ENCODE measurements around the gene LTA. TPM values are rescaled to one million over a fixed set of nuclear protein-coding genes. Genes with fewer than 3 reads are reported as not detected.

LTA gene
- total RNA-seq, 1 donor from 2014 or later = not detected

DNA sequence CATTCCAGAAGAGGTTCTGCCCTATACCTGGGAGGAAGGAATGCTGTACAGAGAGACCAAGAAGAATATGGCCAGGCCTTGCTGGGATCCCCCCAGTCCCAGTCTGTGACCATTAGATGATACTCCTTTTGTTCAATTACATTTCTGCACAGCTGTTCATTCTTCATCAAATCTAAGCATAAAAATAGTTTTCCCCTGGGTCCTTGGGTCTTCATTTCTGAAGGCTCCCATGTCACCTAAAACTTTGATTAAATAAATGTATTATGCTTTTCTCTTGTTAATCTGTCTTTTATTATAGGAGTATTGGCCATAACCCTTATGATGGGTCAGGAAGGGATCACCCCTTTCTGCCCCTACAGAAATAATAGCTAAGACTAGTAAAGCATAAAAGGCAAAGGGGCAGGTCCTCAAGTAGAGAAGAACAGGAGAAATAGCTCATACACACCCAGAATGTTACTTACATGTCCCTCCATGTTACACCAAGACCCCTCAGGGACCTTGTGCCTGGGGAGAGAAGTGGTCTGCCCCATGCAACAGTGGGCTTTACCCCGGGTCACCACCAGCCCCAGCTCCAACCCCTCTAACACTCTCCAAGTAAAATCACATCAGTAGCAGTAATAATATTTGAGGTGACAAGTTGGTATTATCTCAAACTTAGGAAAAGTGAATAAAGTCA is 2.1 kb upstream of the LTA start:
- intact Hi-C loops (cut with micrococcal nuclease) = no loop called here
- TF ChIP-seq, protein P1, sequence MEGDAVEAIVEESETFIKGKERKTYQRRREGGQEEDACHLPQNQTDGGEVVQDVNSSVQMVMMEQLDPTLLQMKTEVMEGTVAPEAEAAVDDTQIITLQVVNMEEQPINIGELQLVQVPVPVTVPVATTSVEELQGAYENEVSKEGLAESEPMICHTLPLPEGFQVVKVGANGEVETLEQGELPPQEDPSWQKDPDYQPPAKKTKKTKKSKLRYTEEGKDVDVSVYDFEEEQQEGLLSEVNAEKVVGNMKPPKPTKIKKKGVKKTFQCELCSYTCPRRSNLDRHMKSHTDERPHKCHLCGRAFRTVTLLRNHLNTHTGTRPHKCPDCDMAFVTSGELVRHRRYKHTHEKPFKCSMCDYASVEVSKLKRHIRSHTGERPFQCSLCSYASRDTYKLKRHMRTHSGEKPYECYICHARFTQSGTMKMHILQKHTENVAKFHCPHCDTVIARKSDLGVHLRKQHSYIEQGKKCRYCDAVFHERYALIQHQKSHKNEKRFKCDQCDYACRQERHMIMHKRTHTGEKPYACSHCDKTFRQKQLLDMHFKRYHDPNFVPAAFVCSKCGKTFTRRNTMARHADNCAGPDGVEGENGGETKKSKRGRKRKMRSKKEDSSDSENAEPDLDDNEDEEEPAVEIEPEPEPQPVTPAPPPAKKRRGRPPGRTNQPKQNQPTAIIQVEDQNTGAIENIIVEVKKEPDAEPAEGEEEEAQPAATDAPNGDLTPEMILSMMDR (IDR thresholded peaks at IDR 0.05; ENCODE audit: borderline replicate concordance) = no peak
- H3K9me3 ChIP-seq (replicated peaks) = no peaks in the 10 kb centered on the region
- no peak overlapping the region for H3K4me3 ChIP-seq
- no peak overlapping the region for H3K27ac ChIP-seq (replicated peaks)
- no peaks in the 10 kb centered on the region for H3K4me1 ChIP-seq
- H3K27me3 ChIP-seq (ENCODE audit: low read depth) = no peaks in the 10 kb centered on the region
- H3K36me3 ChIP-seq = no peaks in the 10 kb centered on the region
- no peak for DNase-seq

DNA sequence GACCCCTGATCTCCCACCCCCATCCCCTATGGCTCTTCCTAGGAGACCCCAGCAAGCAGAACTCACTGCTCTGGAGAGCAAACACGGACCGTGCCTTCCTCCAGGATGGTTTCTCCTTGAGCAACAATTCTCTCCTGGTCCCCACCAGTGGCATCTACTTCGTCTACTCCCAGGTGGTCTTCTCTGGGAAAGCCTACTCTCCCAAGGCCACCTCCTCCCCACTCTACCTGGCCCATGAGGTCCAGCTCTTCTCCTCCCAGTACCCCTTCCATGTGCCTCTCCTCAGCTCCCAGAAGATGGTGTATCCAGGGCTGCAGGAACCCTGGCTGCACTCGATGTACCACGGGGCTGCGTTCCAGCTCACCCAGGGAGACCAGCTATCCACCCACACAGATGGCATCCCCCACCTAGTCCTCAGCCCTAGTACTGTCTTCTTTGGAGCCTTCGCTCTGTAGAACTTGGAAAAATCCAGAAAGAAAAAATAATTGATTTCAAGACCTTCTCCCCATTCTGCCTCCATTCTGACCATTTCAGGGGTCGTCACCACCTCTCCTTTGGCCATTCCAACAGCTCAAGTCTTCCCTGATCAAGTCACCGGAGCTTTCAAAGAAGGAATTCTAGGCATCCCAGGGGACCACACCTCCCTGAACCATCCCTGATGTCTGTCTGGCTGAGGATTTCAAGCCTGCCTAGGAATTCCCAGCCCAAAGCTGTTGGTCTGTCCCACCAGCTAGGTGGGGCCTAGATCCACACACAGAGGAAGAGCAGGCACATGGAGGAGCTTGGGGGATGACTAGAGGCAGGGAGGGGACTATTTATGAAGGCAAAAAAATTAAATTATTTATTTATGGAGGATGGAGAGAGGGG is 1.4 kb downstream of the LTA start:
- Histone ChIP-seq H3K27ac (replicated peaks) (no peak overlapping the region), H3K27me3 (ENCODE audit: low read depth) (no peaks in the 10 kb centered on the region), H3K9me3 (replicated peaks) (no peaks in the 10 kb centered on the region), H3K4me3 (no peak overlapping the region), H3K4me1 (peaks cover 10% of the 10 kb centered on the region), H3K36me3 (no peaks in the 10 kb centered on the region)
- intact Hi-C loops (cut with micrococcal nuclease) = no loop called here
- TF ChIP-seq, protein P1 (IDR thresholded peaks at IDR 0.05; ENCODE audit: borderline replicate concordance) = no peak
- DNase-seq = no peak

DNA sequence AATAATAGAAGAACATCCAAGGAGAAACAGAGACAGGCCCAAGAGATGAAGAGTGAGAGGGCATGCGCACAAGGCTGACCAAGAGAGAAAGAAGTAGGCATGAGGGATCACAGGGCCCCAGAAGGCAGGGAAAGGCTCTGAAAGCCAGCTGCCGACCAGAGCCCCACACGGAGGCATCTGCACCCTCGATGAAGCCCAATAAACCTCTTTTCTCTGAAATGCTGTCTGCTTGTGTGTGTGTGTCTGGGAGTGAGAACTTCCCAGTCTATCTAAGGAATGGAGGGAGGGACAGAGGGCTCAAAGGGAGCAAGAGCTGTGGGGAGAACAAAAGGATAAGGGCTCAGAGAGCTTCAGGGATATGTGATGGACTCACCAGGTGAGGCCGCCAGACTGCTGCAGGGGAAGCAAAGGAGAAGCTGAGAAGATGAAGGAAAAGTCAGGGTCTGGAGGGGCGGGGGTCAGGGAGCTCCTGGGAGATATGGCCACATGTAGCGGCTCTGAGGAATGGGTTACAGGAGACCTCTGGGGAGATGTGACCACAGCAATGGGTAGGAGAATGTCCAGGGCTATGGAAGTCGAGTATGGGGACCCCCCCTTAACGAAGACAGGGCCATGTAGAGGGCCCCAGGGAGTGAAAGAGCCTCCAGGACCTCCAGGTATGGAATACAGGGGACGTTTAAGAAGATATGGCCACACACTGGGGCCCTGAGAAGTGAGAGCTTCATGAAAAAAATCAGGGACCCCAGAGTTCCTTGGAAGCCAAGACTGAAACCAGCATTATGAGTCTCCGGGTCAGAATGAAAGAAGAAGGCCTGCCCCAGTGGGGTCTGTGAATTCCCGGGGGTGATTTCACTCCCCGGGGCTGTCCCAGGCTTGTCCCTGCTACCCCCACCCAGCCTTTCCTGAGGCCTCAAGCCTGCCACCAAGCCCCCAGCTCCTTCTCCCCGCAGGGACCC is 2.3 kb downstream of the LTA start:
- Histone ChIP-seq H3K27ac (replicated peaks) (peak overlapping the region; percentile 62), H3K4me1 (peaks cover 10% of the 10 kb centered on the region), H3K9me3 (replicated peaks) (no peaks in the 10 kb centered on the region)

DNA sequence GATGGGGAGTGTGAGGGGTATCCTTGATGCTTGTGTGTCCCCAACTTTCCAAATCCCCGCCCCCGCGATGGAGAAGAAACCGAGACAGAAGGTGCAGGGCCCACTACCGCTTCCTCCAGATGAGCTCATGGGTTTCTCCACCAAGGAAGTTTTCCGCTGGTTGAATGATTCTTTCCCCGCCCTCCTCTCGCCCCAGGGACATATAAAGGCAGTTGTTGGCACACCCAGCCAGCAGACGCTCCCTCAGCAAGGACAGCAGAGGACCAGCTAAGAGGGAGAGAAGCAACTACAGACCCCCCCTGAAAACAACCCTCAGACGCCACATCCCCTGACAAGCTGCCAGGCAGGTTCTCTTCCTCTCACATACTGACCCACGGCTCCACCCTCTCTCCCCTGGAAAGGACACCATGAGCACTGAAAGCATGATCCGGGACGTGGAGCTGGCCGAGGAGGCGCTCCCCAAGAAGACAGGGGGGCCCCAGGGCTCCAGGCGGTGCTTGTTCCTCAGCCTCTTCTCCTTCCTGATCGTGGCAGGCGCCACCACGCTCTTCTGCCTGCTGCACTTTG is 3.3 kb downstream of the LTA start, which contains the start of gene TNF:
TSS of gene TNF (plus strand) at position 231 of the 567 bp plus-strand sequence. CDS start at position 408, 177 bp downstream.
- peak within 1 kb of the TSS; percentile 60 for H3K4me3 ChIP-seq
- no peaks in the 10 kb centered on the region for H3K9me3 ChIP-seq (replicated peaks)
- peak within 1 kb of the TSS; percentile 62 for H3K27ac ChIP-seq (replicated peaks)
- TF ChIP-seq, protein P1 (IDR thresholded peaks at IDR 0.05; ENCODE audit: borderline replicate concordance) = no peak
- intact Hi-C loops (cut with micrococcal nuclease) = no loop called here
- no peaks in the 10 kb centered on the region for H3K27me3 ChIP-seq (ENCODE audit: low read depth)
- peaks cover 13% of the 10 kb centered on the region for H3K4me1 ChIP-seq
- no peaks in the 10 kb centered on the region for H3K36me3 ChIP-seq
- DNase-seq = peak; percentile 37

More for the DNA sequence above, 2.3 kb downstream of the LTA start:
- no peaks in the 10 kb centered on the region for H3K36me3 ChIP-seq
- intact Hi-C loops (cut with micrococcal nuclease) = no loop called here
- DNase-seq = no peak
- no peak overlapping the region for H3K4me3 ChIP-seq
- TF ChIP-seq, protein P1 (IDR thresholded peaks at IDR 0.05; ENCODE audit: borderline replicate concordance) = no peak
- H3K27me3 ChIP-seq (ENCODE audit: low read depth) = no peaks in the 10 kb centered on the region

All from left ventricle myocardium inferior (tissue), 1 donor.